Sigmoid colon (tissue), 7 donors: ENCODE data around the gene RAP1A. TPM values are rescaled to one million over a fixed set of nuclear protein-coding genes. Genes with fewer than 3 reads are reported as not detected.
A peak's percentile ranks its signal among the peaks of the same experiment; 100 is the strongest.
"Not testable (repeated sequence)": the region's sequence is repeated elsewhere in the genome, so short reads cannot be mapped to it uniquely, and the experiment has no call there.

ENCODE experiments used
- DNase-seq: peaks from one replicate; pipeline ENCODE4 v3.0.0-alpha.2; 2019
- H3K27ac ChIP-seq, 4 donors: fragments of 200-600 bp; sonication (generic); one replicate each; pipeline ENCODE4 v1.5.1; 2016 to 2019; ENCODE audit warnings: mild to moderate bottlenecking in 1 of 4
- H3K27me3 ChIP-seq, 3 donors: fragments of 200-600 bp; sonication (generic); one replicate each; pipeline ENCODE4 v1.5.1; 2019; ENCODE audit warnings: mild to moderate bottlenecking in 1 of 3
- H3K36me3 ChIP-seq, 4 donors: fragments of 200-600 bp; sonication (generic); one replicate each; pipeline ENCODE4 v1.5.1; 2016 to 2019
- H3K4me1 ChIP-seq, 4 donors: fragments of 200-600 bp; sonication (generic); one replicate each; pipeline ENCODE4 v1.5.1; 2017 to 2019
- H3K4me3 ChIP-seq, 4 donors: fragments of 200-600 bp; sonication (generic); one replicate each; pipeline ENCODE4 v1.5.1; 2017 to 2019; ENCODE audit warnings: mild to moderate bottlenecking in 2 of 4, moderate library complexity in 1 of 4
- H3K9me3 ChIP-seq, 4 donors: fragments of 200-600 bp in 3 of 4; sonication (generic) in 3 of 4; one replicate each; pipeline versions ENCODE4 v1.5.1 to v1.6.1; 2013 to 2019
- CTCF ChIP-seq, 4 experiments: fragments of 450-650 bp in 3 of 4; fragments of 200-600 bp in 1 of 4; IDR thresholded peaks; one replicate each; pipeline ENCODE4 v1.5.1; 2016 to 2019; ENCODE audit warnings: antibody characterized with exemption in 4 of 4, mild to moderate bottlenecking in 3 of 4, moderate library complexity in 2 of 4
- EP300 ChIP-seq, 4 donors: sonication (generic); formaldehyde crosslinking; IDR thresholded peaks; one replicate each; pipeline ENCODE4 v1.6.1; 2017; ENCODE audit warnings: antibody characterized with exemption in 4 of 4
- POLR2A ChIP-seq, 2 donors: fragments of 450-650 bp; IDR thresholded peaks; one replicate each; pipeline ENCODE4 v1.6.1; 2016; ENCODE audit warnings: antibody characterized with exemption in 2 of 2, mild to moderate bottlenecking in 2 of 2, moderate library complexity in 2 of 2
- POLR2AphosphoS5 ChIP-seq, 4 donors: sonication (generic); formaldehyde crosslinking; IDR thresholded peaks; one replicate each; pipeline ENCODE4 v1.6.1; 2017; ENCODE audit warnings: antibody characterized with exemption in 4 of 4
- WGBS, 2 donors: extraction: QIAGEN DNeasy Blood & Tissue Kit; methylation state at CpG; one replicate each; pipeline ENCODE4 v1.1.7; 2013; 5-methylcytosine and 5-hydroxymethylcytosine counted together
- intact Hi-C: fragments of 100-400 bp; cut with DNase I; formaldehyde crosslinking; loops from one replicate; pipeline ENCODE4 v1.15.1; 2023
- polyA plus RNA-seq, 3 donors: library from polyadenylated mRNA; stranded (reverse); fragments of 200-250 nt; gene quantifications; one replicate each; pipeline ENCODE4 v1.2.3, GENCODE V29; 2013
- total RNA-seq, 4 donors: library from RNA; depleted of rRNA; stranded (reverse); fragments of >200 nt; gene quantifications; one replicate each; pipeline ENCODE4 v1.1.0, GENCODE V29; 2016
- donor health status: healthy with polysubstance abuse.
- donor health status: Bipolar disorder and iron deficiency.
- donor health status: healthy.

RAP1A gene
- total and polyA plus RNA-seq, 7 donors = 87.5 to 381 (median 213) TPM

GRCh38 chr1:111739194-111739924 is 119.8 kb downstream of the RAP1A start, which contains the start of gene INKA2:
Gene INKA2 (minus strand): TSS chr1:111739395. CDS start chr1:111739242, 153 bp downstream.
- peaks cover 0 to 5% (median 0%) of the 10 kb centered on the region in 4 donors for H3K36me3 ChIP-seq
- 0% methylated on average over 59 of the region's 59 CpGs for WGBS, 2 donors
- peak within 1 kb of the TSS; percentile 56 to 67 (median 62) for H3K4me3 ChIP-seq
- H3K27me3 ChIP-seq = no peaks in the 10 kb centered on the region
- peak within 1 kb of the TSS; percentile 87 to 97 (median 90) for H3K27ac ChIP-seq
- H3K4me1 ChIP-seq = peaks cover 0 to 62% (median 46%) of the 10 kb centered on the region in 4 donors
- intact Hi-C loops = loop anchor here (5.0 kb wide), 1 partner anchor 77 kb away; no protein-coding TSS in a partner anchor
- DNase-seq = peak; percentile 96
- TF ChIP-seq POLR2AphosphoS5 (IDR thresholded peaks at IDR 0.05) (peak; percentile 81 to 93 (median 89)), POLR2A (IDR thresholded peaks at IDR 0.05) (peak; percentile 69 to 70), CTCF (IDR thresholded peaks at IDR 0.05) (no peak)
- no peaks in the 10 kb centered on the region for H3K9me3 ChIP-seq

- Histone ChIP-seq H3K27ac (peak overlapping the region; percentile 87 to 97 (median 90)), H3K4me3 (peak overlapping the region; percentile 56 to 67 (median 62)), H3K4me1 (peaks cover 0 to 56% (median 43%) of the 10 kb centered on the region in 4 donors), H3K27me3 (no peaks in the 10 kb centered on the region), H3K36me3 (peaks cover 0 to 5% (median 0%) of the 10 kb centered on the region in 4 donors), H3K9me3 (no peaks in the 10 kb centered on the region)
- 1 to 2% methylated on average over 63 of the region's 63 CpGs for WGBS, 2 donors
- no peak for TF ChIP-seq EP300 (IDR thresholded peaks at IDR 0.05)
- TF ChIP-seq POLR2AphosphoS5 (IDR thresholded peaks at IDR 0.05) = peak in 1 of 4 donors; percentile 17
- DNase-seq = peak; percentile 93
- intact Hi-C loops = loop anchor here (2.0 to 5.0 kb wide), 2 partner anchors 15 to 78 kb away; partner anchors contain the start of gene DDX20
Measured at GRCh38 chr1:111739925-111740765, 120.6 kb downstream of the RAP1A start.

- H3K27ac ChIP-seq, DNase-seq, H3K36me3 ChIP-seq, H3K4me3 ChIP-seq, intact Hi-C loops, H3K9me3 ChIP-seq, H3K27me3 ChIP-seq: not testable (repeated sequence)
- H3K4me1 ChIP-seq = peaks cover 0 to 56% (median 45%) of the 10 kb centered on the region in 4 donors
- 96 to 97% methylated on average over 14 of the region's 14 CpGs for WGBS, 2 donors
Measured at GRCh38 chr1:111742292-111742691, 122.7 kb downstream of the RAP1A start.

- DNase-seq = no peak
- WGBS, 2 donors = 72 to 81% methylated on average over 5 of the region's 5 CpGs
- intact Hi-C loops = no loop called here
- H3K27me3 ChIP-seq = no peaks in the 10 kb centered on the region
- peaks cover 0 to 51% (median 38%) of the 10 kb centered on the region in 4 donors for H3K4me1 ChIP-seq
- H3K27ac ChIP-seq = peak overlapping the region in 2 of 4 donors; percentile 24 to 33
- TF ChIP-seq CTCF (IDR thresholded peaks at IDR 0.05) (no peak), POLR2AphosphoS5 (IDR thresholded peaks at IDR 0.05) (no peak), EP300 (IDR thresholded peaks at IDR 0.05) (no peak)
- no peaks in the 10 kb centered on the region for H3K36me3 ChIP-seq
- H3K9me3 ChIP-seq = no peaks in the 10 kb centered on the region
- H3K4me3 ChIP-seq = no peak overlapping the region
Measured at GRCh38 chr1:111742938-111743549, 123.5 kb downstream of the RAP1A start.

- DNase-seq = no peak
Measured at GRCh38 chr1:111743679-111744101, 124.1 kb downstream of the RAP1A start.

More at GRCh38 chr1:111743679-111744101, 124.1 kb downstream of the RAP1A start:
- no peaks in the 10 kb centered on the region for H3K27me3 ChIP-seq
- H3K36me3 ChIP-seq = no peaks in the 10 kb centered on the region
- H3K27ac ChIP-seq = peak overlapping the region in 2 of 4 donors; percentile 24 to 33
- WGBS, 2 donors = 76 to 80% methylated on average over 3 of the region's 3 CpGs
- no peak overlapping the region for H3K4me3 ChIP-seq
- H3K9me3 ChIP-seq = no peaks in the 10 kb centered on the region
- peaks cover 0 to 51% (median 32%) of the 10 kb centered on the region in 4 donors for H3K4me1 ChIP-seq
- TF ChIP-seq EP300 (IDR thresholded peaks at IDR 0.05) = no peak
- TF ChIP-seq POLR2A (IDR thresholded peaks at IDR 0.05) = no peak
- intact Hi-C loops = no loop called here
